GM21825 (cell line): ENCODE measurements around the gene FAM171A1.
"Not testable (repeated sequence)": the region's sequence is repeated elsewhere in the genome, so short reads cannot be mapped to it uniquely, and the experiment has no call there.

ENCODE experiments used
- ATAC-seq: cut with Tn5 transposase; IDR thresholded peaks from one replicate; pipeline ENCODE4 v1.9.1; 2021; ENCODE audit warnings: mild to moderate bottlenecking, moderate library complexity; ENCODE audit not compliant: unreplicated experiment

The FAM171A1 gene

GRCh38 chr10:15346440-15347141, 24.5 kb downstream of the FAM171A1 start:
- ATAC-seq, result no peak

- no peak for ATAC-seq
These were observed 25.6 kb downstream of the FAM171A1 start for GRCh38 chr10:15345450-15345849.

- no peak for ATAC-seq
These were observed 26.2 kb downstream of the FAM171A1 start for GRCh38 chr10:15344876-15345285.

DNA sequence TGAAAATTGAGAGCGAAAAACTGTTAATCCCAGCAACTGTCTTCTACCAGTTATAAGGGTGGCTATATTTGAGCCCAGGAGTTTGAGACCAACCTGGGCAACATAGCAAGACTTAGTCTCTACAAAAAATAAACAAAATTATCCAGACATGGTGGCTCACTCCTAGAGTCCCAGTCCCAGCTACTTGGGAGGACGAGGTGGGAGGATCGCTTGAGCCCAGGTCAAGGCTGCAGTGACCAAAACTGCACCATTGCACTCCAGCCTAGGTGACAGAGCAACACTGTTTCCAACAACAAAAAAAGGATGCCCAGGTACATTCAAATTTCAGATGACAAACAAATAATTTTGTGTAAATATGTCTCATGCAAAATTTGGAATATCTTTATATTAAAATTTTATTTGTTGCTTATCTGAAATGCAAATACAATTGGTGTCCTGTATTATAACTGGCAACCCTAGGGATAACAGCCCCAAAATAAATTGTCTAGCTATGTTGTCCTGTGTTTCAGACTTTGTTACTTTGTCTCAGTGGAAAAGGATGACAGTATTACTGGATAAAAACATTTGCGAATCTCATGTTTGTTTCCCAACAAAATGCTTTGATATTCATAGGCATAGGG, 26.7 kb downstream of the FAM171A1 start:
- ATAC-seq, result no peak

DNA sequence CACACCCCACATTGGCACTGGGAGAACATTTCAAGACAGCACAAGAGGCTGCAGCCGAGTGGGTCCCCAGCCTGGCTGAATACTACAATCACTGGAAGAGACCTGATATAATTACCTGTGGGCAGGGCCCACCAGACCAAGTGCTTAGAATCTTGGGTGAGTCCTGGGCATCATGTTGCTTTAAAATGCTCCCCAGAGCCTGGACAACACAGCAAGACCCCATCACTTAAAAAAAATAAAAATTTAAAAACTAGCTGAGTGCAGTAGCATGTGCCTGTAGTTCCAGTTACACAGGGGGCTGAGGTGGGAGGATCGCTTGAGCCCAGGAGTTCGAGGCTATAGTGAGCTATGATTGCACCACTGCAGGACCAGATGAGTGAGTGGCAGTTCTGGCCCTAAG, 28.1 kb downstream of the FAM171A1 start:
- ATAC-seq, result no peak

GRCh38 chr10:15341502-15342128, 29.5 kb downstream of the FAM171A1 start:
- no peak for ATAC-seq

- no peak for ATAC-seq
These were observed 31.2 kb downstream of the FAM171A1 start for GRCh38 chr10:15339892-15340291.

DNA sequence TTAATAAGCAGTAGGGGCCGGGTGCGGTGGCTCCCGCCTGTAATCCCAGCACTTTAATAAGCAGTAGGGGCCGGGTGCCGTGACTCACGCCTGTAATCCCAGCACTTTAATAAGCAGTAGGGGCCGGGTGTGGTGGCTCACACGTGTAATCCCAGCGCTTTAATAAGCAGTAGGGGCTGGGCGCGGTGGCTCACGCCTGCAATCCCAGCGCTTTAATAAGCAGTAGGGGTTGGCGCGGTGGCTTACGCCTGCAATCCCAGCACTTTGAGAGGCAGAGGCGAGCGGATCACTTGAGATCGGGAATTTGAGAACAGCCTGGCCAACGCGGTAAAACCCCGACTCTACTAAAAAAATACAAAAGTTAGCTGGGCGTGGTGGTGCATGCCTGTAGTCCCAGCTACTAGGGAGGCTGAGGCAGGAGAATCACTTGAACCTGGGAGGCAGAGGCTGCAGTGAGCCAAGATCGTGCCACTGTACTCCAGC, 33.6 kb downstream of the FAM171A1 start:
- not testable (repeated sequence) for ATAC-seq

DNA sequence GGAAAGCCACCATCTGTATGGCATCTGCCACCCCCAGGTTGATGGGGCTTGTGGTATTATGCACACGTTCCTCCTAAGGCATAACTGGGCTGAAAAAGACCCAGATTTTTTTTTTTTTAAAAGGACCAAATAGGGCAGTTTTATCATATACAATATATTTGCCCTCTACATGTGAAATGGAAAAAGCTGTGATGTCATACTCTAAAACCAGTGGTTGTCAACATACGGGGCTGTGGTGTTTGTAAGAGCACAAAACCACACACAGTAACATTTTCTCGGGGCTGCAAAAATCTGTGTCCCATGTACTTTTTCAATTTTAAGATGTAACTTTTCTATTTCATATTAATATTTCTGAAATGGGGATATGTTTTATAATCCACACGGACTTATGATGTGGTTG, 34.9 kb downstream of the FAM171A1 start:
- no peak for ATAC-seq

- ATAC-seq, result no peak
These were observed 35.6 kb downstream of the FAM171A1 start for GRCh38 chr10:15335508-15335907.

- ATAC-seq, result no peak
These were observed 36.3 kb downstream of the FAM171A1 start for GRCh38 chr10:15334650-15335323.

DNA sequence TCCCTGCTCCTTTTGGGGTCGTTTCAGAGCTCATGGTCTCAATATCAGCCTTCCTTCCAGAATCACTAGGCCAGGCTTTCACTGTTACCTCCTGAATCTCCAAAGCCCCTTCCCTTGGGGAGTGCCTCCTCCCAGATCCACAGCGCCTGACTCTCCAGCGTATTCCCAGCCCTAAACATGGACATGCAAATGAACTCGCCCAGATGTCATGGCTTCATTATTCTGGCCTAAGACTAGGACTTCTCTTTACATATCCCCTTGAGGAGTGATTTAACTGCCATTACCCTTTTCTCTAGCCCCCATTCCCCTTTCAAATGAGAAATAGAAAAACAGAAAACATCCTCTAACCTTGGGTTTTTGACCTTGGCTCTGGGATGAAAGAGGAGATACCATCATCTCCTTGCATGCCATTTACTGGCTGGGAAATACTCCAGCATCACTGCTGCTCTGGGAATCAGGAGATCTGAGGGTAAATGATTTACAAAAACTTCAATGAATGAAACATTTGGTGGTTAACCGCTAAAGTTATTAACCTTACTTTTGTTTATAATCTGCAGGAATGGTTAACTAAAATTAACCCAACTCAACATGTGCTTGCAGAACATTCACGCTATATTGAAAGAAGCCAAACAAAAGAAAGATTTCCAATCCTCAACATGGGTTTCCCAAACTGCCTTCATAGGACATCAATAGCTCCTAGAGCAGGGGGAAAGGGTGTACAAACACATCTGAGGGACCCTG, 37.0 kb downstream of the FAM171A1 start:
- ATAC-seq, result no peak

GRCh38 chr10:15333181-15333580, 37.9 kb downstream of the FAM171A1 start:
- ATAC-seq, result not testable (repeated sequence)

GRCh38 chr10:15331461-15331860, 39.6 kb downstream of the FAM171A1 start:
- no peak for ATAC-seq

- ATAC-seq, result no peak
These were observed 41.7 kb downstream of the FAM171A1 start for GRCh38 chr10:15329437-15329836.

GRCh38 chr10:15325944-15326284, 45.2 kb downstream of the FAM171A1 start:
- no peak for ATAC-seq

DNA sequence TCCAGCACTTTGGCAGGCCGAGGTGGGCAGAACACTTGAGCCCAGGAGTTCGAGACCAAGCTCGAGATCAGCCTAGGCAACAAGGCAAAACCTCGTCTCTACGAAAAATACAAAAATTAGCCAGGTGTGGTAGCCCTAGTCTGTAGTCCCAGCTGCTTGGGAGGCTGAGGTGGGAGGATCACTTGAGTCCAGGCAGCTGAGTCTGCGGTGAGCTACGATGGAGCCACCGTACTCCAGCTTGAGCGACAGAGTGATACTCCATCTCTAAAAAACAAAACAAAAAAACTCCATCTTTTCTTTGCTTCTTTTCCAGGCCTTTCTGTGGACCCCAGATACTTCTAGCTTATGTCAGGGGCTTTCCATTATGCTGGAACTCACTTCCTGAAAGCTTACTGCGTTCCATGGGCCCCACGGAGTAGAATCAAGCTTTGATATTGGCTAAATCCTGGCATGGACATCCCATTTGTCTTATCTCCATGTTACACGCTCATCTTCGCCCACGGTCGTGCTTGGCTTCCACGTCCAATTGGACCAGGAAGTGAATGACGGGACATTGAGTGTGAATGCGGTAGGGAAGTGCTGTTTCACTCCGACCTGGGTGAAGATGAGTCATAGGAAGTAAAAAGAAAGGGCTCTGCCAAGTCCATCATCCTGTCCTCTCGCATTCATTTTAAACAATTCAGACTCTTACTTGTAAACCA, 45.7 kb downstream of the FAM171A1 start:
- ATAC-seq, result no peak

DNA sequence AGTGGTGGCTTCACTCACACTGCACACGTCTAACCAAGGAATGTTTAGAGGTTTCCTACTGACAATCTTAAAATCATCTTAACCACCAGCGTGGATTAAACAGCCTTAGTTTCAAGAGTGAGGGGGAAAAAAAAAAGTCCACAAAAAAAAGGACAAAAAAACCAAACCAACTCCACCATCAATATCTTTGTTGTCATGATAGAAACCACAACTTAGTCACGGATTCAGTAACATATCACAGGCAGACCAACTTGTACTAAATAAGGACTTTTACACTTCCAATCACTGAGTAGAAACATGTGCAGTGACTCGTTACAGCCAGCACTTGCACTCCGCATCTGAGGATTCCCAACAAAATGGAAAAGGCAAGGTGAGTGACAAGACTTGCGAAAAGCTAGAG, 46.5 kb downstream of the FAM171A1 start:
- no peak for ATAC-seq

DNA sequence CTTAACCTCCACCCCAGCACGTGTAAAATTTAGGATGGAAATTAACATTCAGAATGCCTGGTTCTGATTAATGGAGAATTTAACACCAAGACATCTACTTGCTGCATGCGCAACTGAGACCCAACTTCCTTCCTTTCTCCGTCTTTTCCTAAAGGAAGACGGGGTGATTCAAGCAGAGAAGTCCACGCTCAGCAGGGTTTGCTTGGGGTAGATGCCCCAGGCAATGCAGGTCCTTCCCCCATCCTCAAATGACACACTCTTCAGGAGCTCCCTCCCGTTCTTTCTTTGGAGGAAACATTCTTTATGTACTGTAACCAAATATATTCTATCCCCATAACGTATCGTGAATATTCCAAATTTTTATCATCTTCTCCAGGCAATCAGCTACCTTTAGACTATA, 47.0 kb downstream of the FAM171A1 start:
- ATAC-seq, result no peak

DNA sequence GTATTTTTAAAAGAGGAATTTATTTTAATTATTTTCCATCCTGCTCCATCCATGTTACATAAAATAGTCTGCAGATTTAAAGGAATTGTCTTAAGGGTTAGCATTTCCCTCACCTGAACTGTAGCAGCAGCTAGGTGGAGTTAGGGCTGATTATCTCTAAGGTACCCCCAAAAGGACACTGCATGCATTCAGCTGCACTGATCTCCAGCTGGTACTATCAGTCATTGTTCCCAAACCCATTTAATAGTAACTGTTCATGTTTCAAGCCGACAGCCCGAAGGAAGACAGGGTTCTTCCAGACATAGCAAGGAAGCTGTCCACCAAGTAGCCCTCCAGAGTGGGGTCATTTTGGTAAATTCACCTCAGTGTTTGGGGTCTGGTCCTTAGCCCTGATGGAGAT, 48.7 kb downstream of the FAM171A1 start:
- no peak for ATAC-seq
